Ovary (tissue), 3 donors: ENCODE data around the gene KRTAP5-8.

ENCODE experiments used
- POLR2A ChIP-seq: fragments of 450-650 bp; IDR thresholded peaks from one replicate; pipeline ENCODE4 v1.6.1; 2017; ENCODE audit warnings: antibody characterized with exemption, mild to moderate bottlenecking, moderate library complexity
- TF ChIP-seq, protein P1 (sequence below), 3 donors: fragments of 450-650 bp in 2 of 3; fragments of 200-600 bp in 1 of 3; IDR thresholded peaks; one replicate each; pipeline versions ENCODE4 v1.5.1 to v1.8.0; 2016 to 2022; ENCODE audit warnings: antibody characterized with exemption in 3 of 3, mild to moderate bottlenecking in 1 of 3
- donor health status: DM: no; HTN: no; CAD: no.

DNA sequence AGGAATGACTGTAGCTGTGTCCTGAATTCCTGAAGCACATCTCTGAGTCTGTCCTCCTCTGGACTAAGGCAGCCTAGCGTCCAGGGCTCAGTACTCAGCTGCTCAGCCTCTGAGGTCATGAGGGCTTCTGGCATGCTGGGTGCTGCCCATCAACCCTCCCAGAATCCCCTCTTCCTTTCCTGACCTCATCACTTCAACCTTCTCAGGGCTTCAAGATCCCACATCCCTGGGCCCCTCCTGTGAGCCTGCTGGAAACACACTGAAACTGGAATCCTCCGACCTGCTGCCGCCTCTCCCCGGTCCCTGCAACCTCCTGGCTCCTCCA is 803 bp downstream of the KRTAP5-8 start:
- TF ChIP-seq, protein P1, sequence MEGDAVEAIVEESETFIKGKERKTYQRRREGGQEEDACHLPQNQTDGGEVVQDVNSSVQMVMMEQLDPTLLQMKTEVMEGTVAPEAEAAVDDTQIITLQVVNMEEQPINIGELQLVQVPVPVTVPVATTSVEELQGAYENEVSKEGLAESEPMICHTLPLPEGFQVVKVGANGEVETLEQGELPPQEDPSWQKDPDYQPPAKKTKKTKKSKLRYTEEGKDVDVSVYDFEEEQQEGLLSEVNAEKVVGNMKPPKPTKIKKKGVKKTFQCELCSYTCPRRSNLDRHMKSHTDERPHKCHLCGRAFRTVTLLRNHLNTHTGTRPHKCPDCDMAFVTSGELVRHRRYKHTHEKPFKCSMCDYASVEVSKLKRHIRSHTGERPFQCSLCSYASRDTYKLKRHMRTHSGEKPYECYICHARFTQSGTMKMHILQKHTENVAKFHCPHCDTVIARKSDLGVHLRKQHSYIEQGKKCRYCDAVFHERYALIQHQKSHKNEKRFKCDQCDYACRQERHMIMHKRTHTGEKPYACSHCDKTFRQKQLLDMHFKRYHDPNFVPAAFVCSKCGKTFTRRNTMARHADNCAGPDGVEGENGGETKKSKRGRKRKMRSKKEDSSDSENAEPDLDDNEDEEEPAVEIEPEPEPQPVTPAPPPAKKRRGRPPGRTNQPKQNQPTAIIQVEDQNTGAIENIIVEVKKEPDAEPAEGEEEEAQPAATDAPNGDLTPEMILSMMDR (IDR thresholded peaks at IDR 0.05) = no peak
- no peak for TF ChIP-seq POLR2A
